Astrocyte (in vitro differentiated cells and primary cell): Measurements from ENCODE around the gene KRTAP8-1. TPM values are rescaled to one million over a fixed set of nuclear protein-coding genes. Genes with fewer than 3 reads are reported as not detected.
A peak's percentile ranks its signal among the peaks of the same experiment; 100 is the strongest.

ENCODE experiments used
- DNase-seq: peaks from one replicate; pipeline ENCODE4 v3.0.0-alpha.2; 2010; ENCODE audit warnings: low read depth
- FAIRE-seq: peaks from 2 replicates; lab custom pipeline; 2011; peaks lifted over from hg19 to GRCh38; lab: Jason Lieb, UNC
- H2AFZ ChIP-seq: 2 replicates; pipeline ENCODE4 v1.6.0; 2012; ENCODE audit warnings: low read depth, low read length, inconsistent platforms
- H3K27ac ChIP-seq: 2 replicates; pipeline ENCODE4 v1.5.1; 2011; ENCODE audit warnings: low read depth, low read length, inconsistent platforms
- H3K27me3 ChIP-seq: 2 replicates; pipeline ENCODE4 v1.6.0; 2011; ENCODE audit warnings: low read length, inconsistent platforms; ENCODE audit not compliant: insufficient read depth
- H3K36me3 ChIP-seq: 2 replicates; pipeline ENCODE4 v1.5.1; 2011; ENCODE audit warnings: low read length, inconsistent platforms; ENCODE audit not compliant: insufficient read depth
- H3K4me1 ChIP-seq: 2 replicates; pipeline ENCODE4 v1.5.1; 2011; ENCODE audit warnings: low read length, inconsistent platforms; ENCODE audit not compliant: insufficient read depth
- H3K4me2 ChIP-seq: 2 replicates; pipeline ENCODE4 v1.6.0; 2012; ENCODE audit warnings: low read length, inconsistent platforms
- H3K4me3 ChIP-seq: 2 replicates; pipeline ENCODE4 v1.5.1; 2011; ENCODE audit warnings: low read depth, mild to moderate bottlenecking, low read length, inconsistent platforms; ENCODE audit not compliant: insufficient read depth
- H3K79me2 ChIP-seq: 2 replicates; pipeline ENCODE4 v1.6.0; 2012; ENCODE audit warnings: mild to moderate bottlenecking, low read length, inconsistent platforms; ENCODE audit not compliant: insufficient read depth
- H3K9ac ChIP-seq: 2 replicates; pipeline ENCODE4 v1.6.0; 2012; ENCODE audit warnings: mild to moderate bottlenecking, low read length, inconsistent platforms
- H3K9me3 ChIP-seq: 2 replicates; pipeline ENCODE4 v1.5.1; 2012; ENCODE audit warnings: low read depth, mild to moderate bottlenecking, low read length, inconsistent platforms; ENCODE audit not compliant: insufficient read depth
- H4K20me1 ChIP-seq: 2 replicates; pipeline ENCODE4 v1.6.0; 2012; ENCODE audit warnings: low read length, inconsistent platforms; ENCODE audit not compliant: insufficient read depth
- H3K27ac Mint-ChIP-seq: one replicate; pipeline ENCODE4 v1.8.0; 2021; ENCODE audit warnings: mild to moderate bottlenecking, mixed read lengths; ENCODE audit not compliant: unreplicated experiment
- H3K27me3 Mint-ChIP-seq: one replicate; pipeline ENCODE4 v1.8.0; 2021; ENCODE audit warnings: low read depth, mixed read lengths; ENCODE audit not compliant: unreplicated experiment
- H3K36me3 Mint-ChIP-seq: one replicate; pipeline ENCODE4 v1.8.0; 2021; ENCODE audit warnings: low read depth, mixed read lengths; ENCODE audit not compliant: unreplicated experiment
- H3K4me1 Mint-ChIP-seq: one replicate; pipeline ENCODE4 v1.8.0; 2021; ENCODE audit warnings: low read depth, mixed read lengths; ENCODE audit not compliant: unreplicated experiment
- H3K4me3 Mint-ChIP-seq: one replicate; pipeline ENCODE4 v1.8.0; 2021; ENCODE audit warnings: mild to moderate bottlenecking, moderate library complexity, mixed read lengths; ENCODE audit not compliant: unreplicated experiment
- H3K9me3 Mint-ChIP-seq: one replicate; pipeline ENCODE4 v1.8.0; 2021; ENCODE audit warnings: mild to moderate bottlenecking, mixed read lengths; ENCODE audit not compliant: unreplicated experiment
- EZH2 ChIP-seq: IDR thresholded peaks from 2 replicates; pipeline ENCODE4 v1.6.1; 2012; ENCODE audit warnings: mild to moderate bottlenecking, low read length, inconsistent platforms; ENCODE audit not compliant: insufficient read depth
- total RNA-seq: library from RNA; stranded (reverse); gene quantifications from 2 replicates; pipeline ENCODE4 v1.2.1, GENCODE V29; 2021
- TF ChIP-seq, protein P1 (sequence below): IDR thresholded peaks from 2 replicates; pipeline ENCODE4 v1.5.1; 2011; ENCODE audit warnings: low read depth, mild to moderate bottlenecking, inconsistent platforms, low read length, moderate library complexity; ENCODE audit not compliant: insufficient read depth

The KRTAP8-1 gene
- total RNA-seq, 1 donor from 2014 or later, result not detected

- Histone ChIP-seq H3K4me2 (no peak overlapping the region), H3K4me1 (no peaks in the 10 kb centered on the region), H3K27ac (no peak overlapping the region), H3K9me3 (peaks cover 9% of the 10 kb centered on the region), H3K36me3 (no peaks in the 10 kb centered on the region), H4K20me1 (no peaks in the 10 kb centered on the region), H3K79me2 (no peaks in the 10 kb centered on the region), H3K27me3 (no peaks in the 10 kb centered on the region), H3K4me3 (no peak overlapping the region), H3K9ac (no peak overlapping the region), H2AFZ (no peak overlapping the region)
- TF ChIP-seq, protein P1, sequence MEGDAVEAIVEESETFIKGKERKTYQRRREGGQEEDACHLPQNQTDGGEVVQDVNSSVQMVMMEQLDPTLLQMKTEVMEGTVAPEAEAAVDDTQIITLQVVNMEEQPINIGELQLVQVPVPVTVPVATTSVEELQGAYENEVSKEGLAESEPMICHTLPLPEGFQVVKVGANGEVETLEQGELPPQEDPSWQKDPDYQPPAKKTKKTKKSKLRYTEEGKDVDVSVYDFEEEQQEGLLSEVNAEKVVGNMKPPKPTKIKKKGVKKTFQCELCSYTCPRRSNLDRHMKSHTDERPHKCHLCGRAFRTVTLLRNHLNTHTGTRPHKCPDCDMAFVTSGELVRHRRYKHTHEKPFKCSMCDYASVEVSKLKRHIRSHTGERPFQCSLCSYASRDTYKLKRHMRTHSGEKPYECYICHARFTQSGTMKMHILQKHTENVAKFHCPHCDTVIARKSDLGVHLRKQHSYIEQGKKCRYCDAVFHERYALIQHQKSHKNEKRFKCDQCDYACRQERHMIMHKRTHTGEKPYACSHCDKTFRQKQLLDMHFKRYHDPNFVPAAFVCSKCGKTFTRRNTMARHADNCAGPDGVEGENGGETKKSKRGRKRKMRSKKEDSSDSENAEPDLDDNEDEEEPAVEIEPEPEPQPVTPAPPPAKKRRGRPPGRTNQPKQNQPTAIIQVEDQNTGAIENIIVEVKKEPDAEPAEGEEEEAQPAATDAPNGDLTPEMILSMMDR, result peak; percentile 30
- TF ChIP-seq EZH2, result no peak
- no peak overlapping the region for H3K27ac Mint-ChIP-seq
- H3K27me3 Mint-ChIP-seq, result no peaks in the 10 kb centered on the region
- no peak for FAIRE-seq
- no peak for DNase-seq
- H3K9me3 Mint-ChIP-seq, result no peaks in the 10 kb centered on the region
- H3K4me1 Mint-ChIP-seq, result no peaks in the 10 kb centered on the region
- no peaks in the 10 kb centered on the region for H3K36me3 Mint-ChIP-seq
- no peak overlapping the region for H3K4me3 Mint-ChIP-seq
Observed at GRCh38 chr21:30831194-30831765, 18.2 kb upstream of the KRTAP8-1 start.

DNA sequence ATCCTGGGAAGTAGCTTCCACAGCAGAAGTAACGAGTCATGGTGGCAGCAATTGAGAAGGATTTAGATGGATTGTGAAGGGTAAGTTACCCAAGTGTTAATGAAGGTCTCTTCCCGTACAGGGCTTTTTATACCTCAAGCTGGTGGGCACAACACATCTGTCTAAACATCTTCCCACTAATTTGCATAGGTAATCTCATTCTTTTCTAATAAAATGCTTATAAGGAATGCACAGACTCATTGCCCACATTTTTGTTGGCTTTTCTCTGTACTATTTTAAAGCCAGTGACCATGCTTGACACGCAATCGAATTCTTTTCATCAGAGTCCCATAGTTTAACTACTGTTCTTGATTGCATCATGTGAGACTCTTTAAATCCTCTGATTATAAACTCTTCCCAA lies 16.6 kb upstream of the KRTAP8-1 start, which contains the start of gene KRTAP7-1:
KRTAP7-1 (minus strand) TSS at position 101 of the 400 bp plus-strand sequence; CDS start at position 40, 61 bp downstream.
- TF ChIP-seq, protein P1, result no peak
- no peak for TF ChIP-seq EZH2
- Histone ChIP-seq H3K4me1 (no peaks in the 10 kb centered on the region), H3K36me3 (no peaks in the 10 kb centered on the region), H3K79me2 (no peaks in the 10 kb centered on the region), H4K20me1 (no peaks in the 10 kb centered on the region), H3K27ac (no peak within 1 kb of the TSS), H3K9me3 (peaks cover 6% of the 10 kb centered on the region), H3K9ac (no peak within 1 kb of the TSS), H3K4me3 (no peak within 1 kb of the TSS), H2AFZ (no peak within 1 kb of the TSS), H3K27me3 (no peaks in the 10 kb centered on the region), H3K4me2 (no peak within 1 kb of the TSS)
- H3K4me1 Mint-ChIP-seq, result no peaks in the 10 kb centered on the region
- no peaks in the 10 kb centered on the region for H3K36me3 Mint-ChIP-seq
- no peaks in the 10 kb centered on the region for H3K27me3 Mint-ChIP-seq
- no peak within 1 kb of the TSS for H3K27ac Mint-ChIP-seq
- no peak for DNase-seq
- no peaks in the 10 kb centered on the region for H3K9me3 Mint-ChIP-seq
- FAIRE-seq, result no peak
- H3K4me3 Mint-ChIP-seq, result no peak within 1 kb of the TSS
